Endothelial cell of umbilical vein (primary cell): ENCODE measurements around the gene CCNY. TPM values are rescaled to one million over a fixed set of nuclear protein-coding genes. Genes with fewer than 3 reads are reported as not detected.
A peak's percentile ranks its signal among the peaks of the same experiment; 100 is the strongest.

Experiments used
- BruUV-seq: library from RNA; stranded (reverse); fragments of 400-500 nt; replicated peaks from 2 replicates; lab custom pipeline; 2021; lab: Mats Ljungman, UMichigan
- CTCF ChIA-PET: fragments of 300-600, 350-600 bp; sonication (Branson Sonifier 250); formaldehyde crosslinking; loops from one replicate; lab custom pipeline; 2021; ENCODE audit warnings: antibody characterized with exemption, inconsistent platforms; lab: Charles Lee
- POLR2A ChIA-PET: fragments of 300-600, 350-600 bp; sonication (Branson Sonifier 250); formaldehyde crosslinking; loops from one replicate; lab custom pipeline; 2021; ENCODE audit warnings: antibody characterized with exemption, inconsistent platforms; lab: Charles Lee
- DNase-seq: peaks from one replicate; pipeline ENCODE4 v3.0.0-alpha.2; 2011; ENCODE audit warnings: low read depth, low spot score
- FAIRE-seq: peaks from 2 replicates; lab custom pipeline; 2011; peaks lifted over from hg19 to GRCh38; lab: Jason Lieb, UNC
- H2AFZ ChIP-seq: 2 replicates; pipeline ENCODE4 v1.6.0; 2012; ENCODE audit warnings: low read depth, low read length, control low read depth, inconsistent platforms
- H3K27ac ChIP-seq: 2 replicates; pipeline ENCODE4 v1.5.1; 2011; ENCODE audit warnings: low read depth, mild to moderate bottlenecking, control low read depth, low read length, moderate library complexity; ENCODE audit not compliant: insufficient read depth
- H3K27me3 ChIP-seq, 2 experiments: 2 replicates each; pipeline versions ENCODE4 v1.6.0 to v1.6.1; 2011; ENCODE audit warnings: low read length in 2 of 2, mixed read lengths in 1 of 2; ENCODE audit not compliant: control insufficient read depth in 2 of 2, insufficient read depth in 2 of 2
- H3K36me3 ChIP-seq, 2 experiments: 2 replicates in 1 of 2; 3 replicates in 1 of 2; pipeline ENCODE4 v1.5.1; 2011; ENCODE audit warnings: low read length in 2 of 2, mild to moderate bottlenecking in 1 of 2, moderate library complexity in 1 of 2; ENCODE audit not compliant: control insufficient read depth in 2 of 2, insufficient read depth in 2 of 2; ENCODE audit errors: extremely low read depth in 1 of 2
- H3K4me1 ChIP-seq: 3 replicates; pipeline ENCODE4 v1.5.1; 2011; ENCODE audit warnings: mild to moderate bottlenecking, low read length; ENCODE audit not compliant: control insufficient read depth, insufficient read depth; ENCODE audit errors: extremely low read depth
- H3K4me2 ChIP-seq: 2 replicates; pipeline ENCODE4 v1.6.1; 2011; ENCODE audit warnings: low read length, control low read depth, mixed read lengths; ENCODE audit not compliant: insufficient read depth
- H3K4me3 ChIP-seq, 3 experiments: fragments of 200-600 bp in 1 of 3; sonication (generic), shearing (Covaris generic) in 1 of 3; replicated peaks in 1 of 3; 2 replicates each; pipeline ENCODE4 v1.5.1; 2011 to 2016; ENCODE audit warnings: control low read depth in 3 of 3, low read length in 3 of 3, mild to moderate bottlenecking in 2 of 3, inconsistent platforms in 1 of 3, low read depth in 1 of 3, moderate library complexity in 1 of 3; ENCODE audit not compliant: insufficient read depth in 1 of 3
- H3K79me2 ChIP-seq: 2 replicates; pipeline ENCODE4 v1.6.0; 2012; ENCODE audit warnings: low read length, inconsistent platforms; ENCODE audit not compliant: control insufficient read depth, insufficient read depth
- H3K9ac ChIP-seq: replicated peaks from 2 replicates; pipeline ENCODE3; 2011; ENCODE audit warnings: low read length, control low read depth; ENCODE audit not compliant: insufficient read depth; ENCODE audit errors: extremely low read depth
- H3K9me1 ChIP-seq: replicated peaks from 3 replicates; pipeline ENCODE4 v1.6.0; 2011; ENCODE audit warnings: mild to moderate bottlenecking, low read length; ENCODE audit not compliant: control insufficient read depth, insufficient read depth; ENCODE audit errors: extremely low read depth
- H3K9me3 ChIP-seq: replicated peaks from 2 replicates; pipeline ENCODE4 v1.5.1; 2012; ENCODE audit warnings: low read length, inconsistent platforms; ENCODE audit not compliant: control insufficient read depth, insufficient read depth
- H4K20me1 ChIP-seq: replicated peaks from 2 replicates; pipeline ENCODE3; 2011; ENCODE audit warnings: mild to moderate bottlenecking, low read length; ENCODE audit not compliant: control insufficient read depth, insufficient read depth; ENCODE audit errors: extremely low read depth
- FOS ChIP-seq: IDR thresholded peaks from 2 replicates; pipeline ENCODE4 v1.6.1; 2011; ENCODE audit warnings: mild to moderate bottlenecking, low read length, moderate library complexity, borderline replicate concordance; ENCODE audit not compliant: insufficient read depth
- GATA2 ChIP-seq: IDR thresholded peaks from 2 replicates; pipeline ENCODE4 v1.7.0; 2011; ENCODE audit warnings: low read depth, mild to moderate bottlenecking, moderate library complexity, mixed read lengths, low read length; ENCODE audit not compliant: insufficient read length, insufficient read depth
- MAX ChIP-seq: IDR thresholded peaks from 2 replicates; pipeline ENCODE4 v1.6.1; 2011; ENCODE audit not compliant: insufficient read depth, insufficient read length
- dilution Hi-C: fragments of 300-500 bp; cut with MboI; formaldehyde crosslinking; loops from one replicate; pipeline ENCODE4 v1.15.0; 2019; ENCODE audit warnings: low sequenced_read_pairs; ENCODE audit not compliant: extremely low pct_ligation_motif_present
- intact Hi-C: fragments of 100-400 bp; cut with micrococcal nuclease; formaldehyde crosslinking; loops from one replicate; pipeline ENCODE4 v1.10.0; 2022
- polyA plus RNA-seq, 4 experiments: library from polyadenylated mRNA; depleted of rRNA in 3 of 4; stranded (reverse) in 3 of 4; unstranded in 1 of 4; fragments of >200 nt; gene quantifications; 2 replicates each; pipeline versions ENCODE4 v1.2.1 to v1.2.3, GENCODE V29; 2011 to 2012; ENCODE audit warnings: missing spikeins in 1 of 4
- total RNA-seq: library from RNA; stranded (reverse); gene quantifications from 2 replicates; pipeline ENCODE4 v1.2.3, GENCODE V29; 2021

CCNY gene
- total and polyA plus RNA-seq, 2 donors (not counting 3 experiments of a cell fraction or from before 2014, with no cell fraction given): 61.5 to 107 TPM

GRCh38 chr10:35339942-35340341 is 3.6 kb downstream of the CCNY start:
- DNase-seq: peak; percentile 19
- intact Hi-C loops: loop anchor here (5.0 kb wide), 3 partner anchors 107 to 222 kb away; partner anchors contain the start of gene CREM
- Histone ChIP-seq H3K9me1 (no peaks in the 10 kb centered on the region), H3K4me3 (no peak overlapping the region), H3K27ac (no peak overlapping the region), H3K4me1 (peaks cover 31% of the 10 kb centered on the region), H3K27me3 (no peaks in the 10 kb centered on the region), H3K4me2 (peak overlapping the region; percentile 100), H3K9ac (no peak overlapping the region), H3K79me2 (peaks cover 94% of the 10 kb centered on the region), H2AFZ (no peak overlapping the region), H3K36me3 (no peaks in the 10 kb centered on the region), H4K20me1 (peaks cover 34% of the 10 kb centered on the region), H3K9me3 (no peaks in the 10 kb centered on the region)
- TF ChIP-seq FOS (peak; percentile 55), MAX (no peak)
- no peak for FAIRE-seq
- ChIA-PET POLR2A (no interaction called here), CTCF (interaction anchor here (0.6 to 1.0 kb wide), 3 partner anchors 12 to 223 kb away, joined by 3 to 4 read pairs (median 3); no protein-coding TSS in a partner anchor)
- no TSS peak for BruUV-seq
- dilution Hi-C loops: no loop called here

- POLR2A ChIA-PET: no interaction called here
- no peak overlapping the region for H3K27ac ChIP-seq
- H3K9me1 ChIP-seq: no peaks in the 10 kb centered on the region
- H3K27me3 ChIP-seq: no peaks in the 10 kb centered on the region
- CTCF ChIA-PET: interaction anchor here (0.9 to 1.0 kb wide), 2 partner anchors 11 to 222 kb away, joined by 3 to 4 read pairs; no protein-coding TSS in a partner anchor
- DNase-seq: no peak
- dilution Hi-C loops (no loop called here), intact Hi-C loops (no loop called here)
- BruUV-seq: no TSS peak
- no peak overlapping the region for H2AFZ ChIP-seq
- H3K36me3 ChIP-seq: no peaks in the 10 kb centered on the region
- no peak overlapping the region for H3K9ac ChIP-seq
- no peaks in the 10 kb centered on the region for H3K9me3 ChIP-seq
- peaks cover 34% of the 10 kb centered on the region for H4K20me1 ChIP-seq
- peaks cover 24% of the 10 kb centered on the region for H3K4me1 ChIP-seq
- peaks cover 94% of the 10 kb centered on the region for H3K79me2 ChIP-seq
- H3K4me2 ChIP-seq: no peak overlapping the region
- no peak overlapping the region for H3K4me3 ChIP-seq
- no peak for FAIRE-seq
- no peak for TF ChIP-seq GATA2
- TF ChIP-seq MAX: no peak
Observed at GRCh38 chr10:35340975-35341374, 4.7 kb downstream of the CCNY start.
